Trophoblast cell (in vitro differentiated cells and primary cell): ENCODE measurements around the gene EPHB1.
"Not testable (repeated sequence)": the region's sequence is repeated elsewhere in the genome, so short reads cannot be mapped to it uniquely, and the experiment has no call there.

ENCODE experiments used
- DNase-seq, 2 donors: peaks; one replicate each; pipeline ENCODE4 v3.0.0-alpha.2; 2016
- H2AFZ ChIP-seq: 2 replicates; pipeline ENCODE4 v1.6.1; 2013; ENCODE audit warnings: low read length, moderate library complexity, mild to moderate bottlenecking; ENCODE audit not compliant: insufficient read depth, poor library complexity
- H2AK5ac ChIP-seq: 2 replicates; pipeline ENCODE4 v1.6.1; 2013; ENCODE audit warnings: mild to moderate bottlenecking, low read length
- H2BK120ac ChIP-seq: 2 replicates; pipeline ENCODE4 v1.6.1; 2013; ENCODE audit warnings: low read length, mild to moderate bottlenecking, moderate library complexity; ENCODE audit not compliant: insufficient read depth, poor library complexity
- H2BK12ac ChIP-seq: 2 replicates; pipeline ENCODE4 v1.6.1; 2013; ENCODE audit warnings: mild to moderate bottlenecking, low read length, moderate library complexity
- H2BK5ac ChIP-seq: 2 replicates; pipeline ENCODE4 v1.6.1; 2013; ENCODE audit warnings: low read length, low read depth, moderate library complexity, mild to moderate bottlenecking; ENCODE audit not compliant: poor library complexity
- H3K14ac ChIP-seq: 2 replicates; pipeline ENCODE4 v1.6.1; 2013; ENCODE audit warnings: mild to moderate bottlenecking, low read length
- H3K18ac ChIP-seq: 2 replicates; pipeline ENCODE4 v1.6.1; 2013; ENCODE audit warnings: mild to moderate bottlenecking, low read length
- H3K23ac ChIP-seq: 2 replicates; pipeline ENCODE4 v1.6.1; 2013; ENCODE audit warnings: low read length
- H3K27ac ChIP-seq: 2 replicates; pipeline ENCODE4 v1.5.1; 2013; ENCODE audit warnings: low read depth, mild to moderate bottlenecking, inconsistent platforms, low read length, moderate library complexity
- H3K27me3 ChIP-seq: 2 replicates; pipeline ENCODE4 v1.6.1; 2013; ENCODE audit warnings: inconsistent platforms, mild to moderate bottlenecking, low read length, moderate library complexity; ENCODE audit not compliant: insufficient read depth
- H3K36me3 ChIP-seq, 2 experiments: 1 replicate in 1 of 2; 2 replicates in 1 of 2; pipeline ENCODE4 v1.6.1; 2013; ENCODE audit warnings: low read length in 2 of 2, mild to moderate bottlenecking in 2 of 2, moderate library complexity in 1 of 2; ENCODE audit not compliant: insufficient read depth in 2 of 2, control insufficient read depth in 1 of 2
- H3K4ac ChIP-seq: 2 replicates; pipeline ENCODE4 v1.6.1; 2013; ENCODE audit warnings: low read depth, mild to moderate bottlenecking, low read length, moderate library complexity
- H3K4me1 ChIP-seq, 2 experiments: 1 replicate in 1 of 2; 2 replicates in 1 of 2; pipeline ENCODE4 v1.6.1; 2013; ENCODE audit warnings: low read length in 2 of 2, mild to moderate bottlenecking in 2 of 2, moderate library complexity in 1 of 2; ENCODE audit not compliant: insufficient read depth in 2 of 2, control insufficient read depth in 1 of 2
- H3K4me2 ChIP-seq: 2 replicates; pipeline ENCODE4 v1.6.1; 2013; ENCODE audit warnings: inconsistent platforms, mild to moderate bottlenecking, low read length, moderate library complexity
- H3K4me3 ChIP-seq: 2 replicates; pipeline ENCODE4 v1.5.1; 2013; ENCODE audit warnings: mild to moderate bottlenecking, low read depth, low read length, inconsistent platforms
- H3K79me1 ChIP-seq: one replicate; pipeline ENCODE4 v1.6.1; 2013; ENCODE audit warnings: low read length
- H3K79me2 ChIP-seq: 2 replicates; pipeline ENCODE4 v1.6.1; 2013; ENCODE audit warnings: low read length, mild to moderate bottlenecking; ENCODE audit not compliant: control insufficient read depth, insufficient read depth, poor library complexity
- H3K9ac ChIP-seq: 2 replicates; pipeline ENCODE4 v1.6.1; 2013; ENCODE audit warnings: mild to moderate bottlenecking, low read length
- H3K9me3 ChIP-seq: 2 replicates; pipeline ENCODE4 v1.6.1; 2013; ENCODE audit warnings: low read depth, mild to moderate bottlenecking, control low read depth, inconsistent platforms, low read length; ENCODE audit not compliant: insufficient read depth
- H4K12ac ChIP-seq: 2 replicates; pipeline ENCODE4 v1.6.1; 2013; ENCODE audit warnings: low read depth, mild to moderate bottlenecking, low read length, moderate library complexity
- H4K8ac ChIP-seq: 2 replicates; pipeline ENCODE4 v1.6.1; 2013; ENCODE audit warnings: low read depth, mild to moderate bottlenecking, low read length, moderate library complexity
- H4K91ac ChIP-seq: one replicate; pipeline ENCODE4 v1.6.1; 2013; ENCODE audit warnings: low read depth, mild to moderate bottlenecking, low read length, moderate library complexity
- WGBS: extraction: QIAGEN DNeasy Blood & Tissue Kit; methylation state at CpG from one replicate; pipeline ENCODE4 v1.1.7; 2013; ENCODE audit warnings: missing lambda C conversion rate; ENCODE audit not compliant: insufficient read length, insufficient coverage; ENCODE audit errors: extremely low coverage; 5-methylcytosine and 5-hydroxymethylcytosine counted together

Gene EPHB1

GRCh38 chr3:135109681-135110080, 314.6 kb downstream of the EPHB1 start:
- no peak overlapping the region for H2AFZ ChIP-seq
- no peak overlapping the region for H3K4me3 ChIP-seq
- no peaks in the 10 kb centered on the region for H3K36me3 ChIP-seq
- no peaks in the 10 kb centered on the region for H3K79me1 ChIP-seq
- WGBS = no CpG with 5 or more reads among the region's 8 CpGs
- no peak overlapping the region for H3K4me2 ChIP-seq
- no peak overlapping the region for H3K9ac ChIP-seq
- H2BK120ac ChIP-seq = no peak overlapping the region
- no peak overlapping the region for H3K4ac ChIP-seq
- no peaks in the 10 kb centered on the region for H3K4me1 ChIP-seq
- no peaks in the 10 kb centered on the region for H3K79me2 ChIP-seq
- H2BK5ac ChIP-seq = no peak overlapping the region
- no peak overlapping the region for H2AK5ac ChIP-seq
- H4K91ac ChIP-seq = no peak overlapping the region
- no peak overlapping the region for H3K27ac ChIP-seq
- H3K14ac ChIP-seq = no peak overlapping the region
- no peak for DNase-seq
- no peaks in the 10 kb centered on the region for H3K27me3 ChIP-seq
- H3K23ac ChIP-seq = no peak overlapping the region
- no peak overlapping the region for H3K18ac ChIP-seq
- no peak overlapping the region for H4K12ac ChIP-seq
- H2BK12ac ChIP-seq = no peak overlapping the region
- H4K8ac ChIP-seq = no peak overlapping the region
- no peaks in the 10 kb centered on the region for H3K9me3 ChIP-seq

GRCh38 chr3:135114551-135114950, 319.5 kb downstream of the EPHB1 start:
- not testable (repeated sequence) for H3K36me3 ChIP-seq, H4K8ac ChIP-seq, H3K27me3 ChIP-seq, H2AFZ ChIP-seq, H2AK5ac ChIP-seq, H2BK5ac ChIP-seq, H3K18ac ChIP-seq, H4K12ac ChIP-seq, H3K14ac ChIP-seq, H3K4ac ChIP-seq, H3K79me2 ChIP-seq, H3K9ac ChIP-seq, H3K4me1 ChIP-seq, H3K9me3 ChIP-seq, H4K91ac ChIP-seq, H2BK120ac ChIP-seq, H3K23ac ChIP-seq, DNase-seq, H3K4me3 ChIP-seq, H2BK12ac ChIP-seq, H3K79me1 ChIP-seq, H3K27ac ChIP-seq, H3K4me2 ChIP-seq
- WGBS = no CpG with 5 or more reads among the region's 4 CpGs

- H3K14ac ChIP-seq = no peak overlapping the region
- no peak overlapping the region for H2BK120ac ChIP-seq
- H3K4me1 ChIP-seq = no peaks in the 10 kb centered on the region
- no peak overlapping the region for H2BK12ac ChIP-seq
- H2AFZ ChIP-seq = no peak overlapping the region
- H3K79me2 ChIP-seq = no peaks in the 10 kb centered on the region
- H3K9ac ChIP-seq = no peak overlapping the region
- no peak overlapping the region for H2AK5ac ChIP-seq
- H3K4ac ChIP-seq = no peak overlapping the region
- no peak overlapping the region for H4K8ac ChIP-seq
- H3K79me1 ChIP-seq = no peaks in the 10 kb centered on the region
- WGBS = no CpG with 5 or more reads among the region's 5 CpGs
- DNase-seq = no peak
- no peak overlapping the region for H3K23ac ChIP-seq
- H3K27ac ChIP-seq = no peak overlapping the region
- H3K27me3 ChIP-seq = no peaks in the 10 kb centered on the region
- no peak overlapping the region for H3K4me3 ChIP-seq
- no peak overlapping the region for H3K18ac ChIP-seq
- no peak overlapping the region for H4K12ac ChIP-seq
- no peak overlapping the region for H2BK5ac ChIP-seq
- H4K91ac ChIP-seq = no peak overlapping the region
- H3K36me3 ChIP-seq = no peaks in the 10 kb centered on the region
- no peaks in the 10 kb centered on the region for H3K9me3 ChIP-seq
- no peak overlapping the region for H3K4me2 ChIP-seq
Measured at GRCh38 chr3:135117977-135118376, 322.9 kb downstream of the EPHB1 start.

- no peak overlapping the region for H3K4ac ChIP-seq
- H3K14ac ChIP-seq = no peak overlapping the region
- H3K79me1 ChIP-seq = no peaks in the 10 kb centered on the region
- H4K91ac ChIP-seq = no peak overlapping the region
- DNase-seq = no peak
- no peak overlapping the region for H3K4me2 ChIP-seq
- no peak overlapping the region for H4K12ac ChIP-seq
- H3K18ac ChIP-seq = no peak overlapping the region
- no peaks in the 10 kb centered on the region for H3K79me2 ChIP-seq
- H2BK12ac ChIP-seq = no peak overlapping the region
- no peak overlapping the region for H2BK120ac ChIP-seq
- no peak overlapping the region for H2BK5ac ChIP-seq
- H3K36me3 ChIP-seq = no peaks in the 10 kb centered on the region
- no peak overlapping the region for H3K23ac ChIP-seq
- WGBS = no CpG with 5 or more reads among the region's 2 CpGs
- H3K4me1 ChIP-seq = no peaks in the 10 kb centered on the region
- no peak overlapping the region for H3K9ac ChIP-seq
- H3K27me3 ChIP-seq = no peaks in the 10 kb centered on the region
- no peaks in the 10 kb centered on the region for H3K9me3 ChIP-seq
- H3K27ac ChIP-seq = no peak overlapping the region
- H2AFZ ChIP-seq = no peak overlapping the region
- H4K8ac ChIP-seq = no peak overlapping the region
- no peak overlapping the region for H2AK5ac ChIP-seq
- H3K4me3 ChIP-seq = no peak overlapping the region
Measured at GRCh38 chr3:135118792-135119191, 323.7 kb downstream of the EPHB1 start.
